ENCODE measurements around the gene BTN2A1.
"Not testable (repeated sequence)": the region's sequence is repeated elsewhere in the genome, so short reads cannot be mapped to it uniquely, and the experiment has no call there.

The BTN2A1 gene

GRCh38 chr6:26502165-26502564 lies 44.4 kb downstream of the BTN2A1 start:
- no peak overlapping the region for H3K4me3 ChIP-seq (ENCODE audit: low read depth, low read length)
- no peak for DNase-seq (ENCODE audit: low read depth)
- TF ChIP-seq CTCF (conservative IDR thresholded peaks at IDR 0.05; ENCODE audit: low read depth, low read length) = no peak

GRCh38 chr6:26502626-26503025 lies 44.9 kb downstream of the BTN2A1 start:
- DNase-seq (ENCODE audit: low read depth) = no peak
- no peak overlapping the region for H3K4me3 ChIP-seq (ENCODE audit: low read depth, low read length)
- no peak for TF ChIP-seq CTCF (conservative IDR thresholded peaks at IDR 0.05; ENCODE audit: low read depth, low read length)

- no peak for DNase-seq (ENCODE audit: low read depth)
- TF ChIP-seq CTCF (conservative IDR thresholded peaks at IDR 0.05; ENCODE audit: low read depth, low read length) = no peak
- no peak overlapping the region for H3K4me3 ChIP-seq (ENCODE audit: low read depth, low read length)
Measured at GRCh38 chr6:26507658-26508057, 49.9 kb downstream of the BTN2A1 start.

- H3K4me3 ChIP-seq (ENCODE audit: low read depth, low read length); DNase-seq (ENCODE audit: low read depth): not testable (repeated sequence)
Measured at GRCh38 chr6:26511033-26511432, 53.3 kb downstream of the BTN2A1 start.

- no peak overlapping the region for H3K4me3 ChIP-seq (ENCODE audit: low read depth, low read length)
- no peak for TF ChIP-seq CTCF (conservative IDR thresholded peaks at IDR 0.05; ENCODE audit: low read depth, low read length)
- peak; percentile 51 for DNase-seq (ENCODE audit: low read depth)
Measured at GRCh38 chr6:26514984-26515383, 57.2 kb downstream of the BTN2A1 start.

GRCh38 chr6:26516481-26517427 lies 59.0 kb downstream of the BTN2A1 start:
- TF ChIP-seq CTCF (conservative IDR thresholded peaks at IDR 0.05; ENCODE audit: low read depth, low read length) = no peak
- peak; percentile 60 for DNase-seq (ENCODE audit: low read depth)
- H3K4me3 ChIP-seq (ENCODE audit: low read depth, low read length) = no peak overlapping the region
